Measurements from ENCODE around the gene LKAAEAR1. TPM values are rescaled to one million over a fixed set of nuclear protein-coding genes. Genes with fewer than 3 reads are reported as not detected.

Gene LKAAEAR1
- total and polyA plus RNA-seq, 2 of the 13 experiments (the other 11 are each of a cell fraction or from before 2014, with no cell fraction given), result not detected

- ChIA-PET CTCF (ENCODE audit: low intra/inter-chr PET ratio, low total read pairs) (no interaction called here), POLR2A (no interaction called here)
- no TSS peak for BruUV-seq (replicated peaks)
- DNase-seq (ENCODE audit: low spot score) (no peak), ATAC-seq (peak; percentile 17), FAIRE-seq (no peak)
- in situ Hi-C loops (cut with HindIII; ENCODE audit: extremely low pct_ligation_motif_present, low pct_unique_long_range_greater_than_20kb) (no loop called here), intact Hi-C loops (cut with micrococcal nuclease; ENCODE audit: unreplicated experiment) (no loop called here)
- 22% methylated on average over 18 of the region's 19 CpGs for WGBS (ENCODE audit: low lambda C conversion rate)
- H3K4me3 ChIP-seq (replicated peaks in 1 of 3; ENCODE audit: insufficient read depth in 1 of 3, low read depth in 2 of 3, low read length in 3 of 3), result no peak overlapping the region
- H2AFZ ChIP-seq (ENCODE audit: low read length), result no peak overlapping the region
- no peaks in the 10 kb centered on the region for H3K36me3 ChIP-seq (replicated peaks in 1 of 2; ENCODE audit: control insufficient read depth in 1 of 2, insufficient read depth in 2 of 2, low read length in 2 of 2)
- H4K20me1 ChIP-seq (ENCODE audit: insufficient read depth, low read length), result peaks cover 5% of the 10 kb centered on the region; the same call in 1 of the 2 replicates
- peaks cover 40 to 81% of the 10 kb centered on the region in 2 experiments for H3K27me3 ChIP-seq (ENCODE audit: control insufficient read depth in 1 of 2, insufficient read depth in 2 of 2, low read length in 2 of 2)
- H3K4me2 ChIP-seq (ENCODE audit: low read depth, low read length), result no peak overlapping the region
- no peaks in the 10 kb centered on the region for H3K79me2 ChIP-seq (ENCODE audit: insufficient read depth, low read length)
- no peak overlapping the region for H3K27ac ChIP-seq (ENCODE audit: extremely low read length, insufficient read depth, low read length)
- H3K4me1 ChIP-seq (ENCODE audit: insufficient read depth, low read length), result peaks cover 21% of the 10 kb centered on the region
- H3K9me3 ChIP-seq (ENCODE audit: low read length), result no peaks in the 10 kb centered on the region
- no peak overlapping the region for H3K9ac ChIP-seq (ENCODE audit: insufficient read depth, low read depth, low read length)
- TF ChIP-seq ZNF296 (CRISPR knock-in tag; conservative IDR thresholded peaks at IDR 0.05) (0 out of 2 replicates have a peak, but pooled peaks have one; percentile 8), ZNF687 (CRISPR knock-in tag; IDR thresholded peaks at IDR 0.05) (peak; percentile 39), FIP1L1 (IDR thresholded peaks at IDR 0.05; ENCODE audit: borderline replicate concordance, insufficient read depth, low read depth, low read length) (no peak)
- TF ChIP-seq, protein P1, sequence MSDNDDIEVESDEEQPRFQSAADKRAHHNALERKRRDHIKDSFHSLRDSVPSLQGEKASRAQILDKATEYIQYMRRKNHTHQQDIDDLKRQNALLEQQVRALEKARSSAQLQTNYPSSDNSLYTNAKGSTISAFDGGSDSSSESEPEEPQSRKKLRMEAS (IDR thresholded peaks at IDR 0.05), result 0 out of 2 replicates have a peak, but pooled peaks have one; percentile 12
- TF ChIP-seq, protein P2, sequence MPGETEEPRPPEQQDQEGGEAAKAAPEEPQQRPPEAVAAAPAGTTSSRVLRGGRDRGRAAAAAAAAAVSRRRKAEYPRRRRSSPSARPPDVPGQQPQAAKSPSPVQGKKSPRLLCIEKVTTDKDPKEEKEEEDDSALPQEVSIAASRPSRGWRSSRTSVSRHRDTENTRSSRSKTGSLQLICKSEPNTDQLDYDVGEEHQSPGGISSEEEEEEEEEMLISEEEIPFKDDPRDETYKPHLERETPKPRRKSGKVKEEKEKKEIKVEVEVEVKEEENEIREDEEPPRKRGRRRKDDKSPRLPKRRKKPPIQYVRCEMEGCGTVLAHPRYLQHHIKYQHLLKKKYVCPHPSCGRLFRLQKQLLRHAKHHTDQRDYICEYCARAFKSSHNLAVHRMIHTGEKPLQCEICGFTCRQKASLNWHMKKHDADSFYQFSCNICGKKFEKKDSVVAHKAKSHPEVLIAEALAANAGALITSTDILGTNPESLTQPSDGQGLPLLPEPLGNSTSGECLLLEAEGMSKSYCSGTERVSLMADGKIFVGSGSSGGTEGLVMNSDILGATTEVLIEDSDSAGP (CRISPR knock-in tag; IDR thresholded peaks at IDR 0.05; ENCODE audit: borderline replicate concordance), result 0 out of 2 replicates have a peak, but pooled peaks have one; percentile 53
These were observed 27.8 kb upstream of the LKAAEAR1 start for GRCh38 chr20:64111841-64112641.

Data from HepG2 (cell line).